ENCODE measurements around the gene MMP17. TPM values are rescaled to one million over a fixed set of nuclear protein-coding genes. Genes with fewer than 3 reads are reported as not detected.

Gene MMP17
- total and polyA plus RNA-seq, 2 experiments from 2014 or later: 0.40 to 0.42 TPM

- WGBS (ENCODE audit: low lambda C conversion rate, missing lambda C conversion rate): 90% methylated on average over 5 of the region's 5 CpGs
- no peak overlapping the region for H3K4me3 ChIP-seq
- TF ChIP-seq CTCF (IDR thresholded peaks at IDR 0.05; ENCODE audit: poor library complexity): no peak
- TF ChIP-seq EZH2 (IDR thresholded peaks at IDR 0.05; ENCODE audit: borderline replicate concordance): no peak
- TF ChIP-seq EZH2phosphoT487 (IDR thresholded peaks at IDR 0.05; ENCODE audit: low read depth, severe bottlenecking, unreplicated experiment): no peak
- H3K27ac ChIP-seq: no peak overlapping the region
- no peaks in the 10 kb centered on the region for H3K4me1 ChIP-seq (ENCODE audit: insufficient read depth)
- H2AFZ ChIP-seq: no peak overlapping the region
- H3K27me3 ChIP-seq: no peaks in the 10 kb centered on the region
- H3K9me3 ChIP-seq (ENCODE audit: low read depth): no peaks in the 10 kb centered on the region
- no peaks in the 10 kb centered on the region for H3K79me2 ChIP-seq
- H4K20me1 ChIP-seq (ENCODE audit: insufficient read depth, poor library complexity, severe bottlenecking): no peaks in the 10 kb centered on the region
- DNase-seq (ENCODE audit: low spot score): no peak
- no peaks in the 10 kb centered on the region for H3K9me2 ChIP-seq (replicated peaks; ENCODE audit: insufficient read depth)
- no peaks in the 10 kb centered on the region for H3K36me3 ChIP-seq (replicated peaks; ENCODE audit: insufficient read depth, low read depth)
- no peak overlapping the region for H3K4me2 ChIP-seq
Measured at GRCh38 chr12:131816495-131816894, 11.7 kb upstream of the MMP17 start.

GRCh38 chr12:131817241-131817640 lies 11.0 kb upstream of the MMP17 start:
- WGBS (ENCODE audit: low lambda C conversion rate, missing lambda C conversion rate): 93% methylated on average over 19 of the region's 19 CpGs
- Histone ChIP-seq H4K20me1 (ENCODE audit: insufficient read depth, poor library complexity, severe bottlenecking) (no peaks in the 10 kb centered on the region), H3K4me2 (no peak overlapping the region), H3K27me3 (no peaks in the 10 kb centered on the region), H3K4me3 (no peak overlapping the region), H3K36me3 (replicated peaks; ENCODE audit: insufficient read depth, low read depth) (no peaks in the 10 kb centered on the region), H3K4me1 (ENCODE audit: insufficient read depth) (no peaks in the 10 kb centered on the region), H3K79me2 (no peaks in the 10 kb centered on the region), H2AFZ (no peak overlapping the region), H3K9me2 (replicated peaks; ENCODE audit: insufficient read depth) (no peaks in the 10 kb centered on the region), H3K27ac (no peak overlapping the region), H3K9me3 (ENCODE audit: low read depth) (no peaks in the 10 kb centered on the region)
- TF ChIP-seq EZH2phosphoT487 (IDR thresholded peaks at IDR 0.05; ENCODE audit: low read depth, severe bottlenecking, unreplicated experiment) (no peak), EZH2 (IDR thresholded peaks at IDR 0.05; ENCODE audit: borderline replicate concordance) (no peak), CTCF (IDR thresholded peaks at IDR 0.05; ENCODE audit: poor library complexity) (no peak)
- DNase-seq (ENCODE audit: low spot score): no peak

GRCh38 chr12:131818821-131819585 lies 9.2 kb upstream of the MMP17 start:
- H2AFZ ChIP-seq: no peak overlapping the region
- no peak for DNase-seq (ENCODE audit: low spot score)
- H3K9me3 ChIP-seq (ENCODE audit: low read depth): no peaks in the 10 kb centered on the region
- no peaks in the 10 kb centered on the region for H3K9me2 ChIP-seq (replicated peaks; ENCODE audit: insufficient read depth)
- no peaks in the 10 kb centered on the region for H4K20me1 ChIP-seq (ENCODE audit: insufficient read depth, poor library complexity, severe bottlenecking)
- H3K4me2 ChIP-seq: no peak overlapping the region
- no peaks in the 10 kb centered on the region for H3K36me3 ChIP-seq (replicated peaks; ENCODE audit: insufficient read depth, low read depth)
- H3K27ac ChIP-seq: no peak overlapping the region
- H3K27me3 ChIP-seq: no peaks in the 10 kb centered on the region
- no peaks in the 10 kb centered on the region for H3K79me2 ChIP-seq
- TF ChIP-seq EZH2phosphoT487 (IDR thresholded peaks at IDR 0.05; ENCODE audit: low read depth, severe bottlenecking, unreplicated experiment) (no peak), EZH2 (IDR thresholded peaks at IDR 0.05; ENCODE audit: borderline replicate concordance) (no peak), CTCF (IDR thresholded peaks at IDR 0.05; ENCODE audit: poor library complexity) (no peak)
- H3K4me1 ChIP-seq (ENCODE audit: insufficient read depth): no peaks in the 10 kb centered on the region
- 87% methylated on average over 30 of the region's 30 CpGs for WGBS (ENCODE audit: low lambda C conversion rate, missing lambda C conversion rate)
- no peak overlapping the region for H3K4me3 ChIP-seq
